ENCODE data around the gene GPR137. TPM values are rescaled to one million over a fixed set of nuclear protein-coding genes. Genes with fewer than 3 reads are reported as not detected.
"Not testable (repeated sequence)": the region's sequence is repeated elsewhere in the genome, so short reads cannot be mapped to it uniquely, and the experiment has no call there.

Gene GPR137
- total RNA-seq, 1 donor from 2014 or later, result 4.9 TPM

GRCh38 chr11:64306876-64307622 lies 21.4 kb downstream of the GPR137 start:
- H3K9me3 Mint-ChIP-seq, result no peaks in the 10 kb centered on the region
- no peaks in the 10 kb centered on the region for H3K36me3 ChIP-seq
- peak overlapping the region; percentile 44 for H3K9ac ChIP-seq
- peaks cover 16% of the 10 kb centered on the region for H3K4me1 Mint-ChIP-seq
- peak overlapping the region; percentile 87 for H3K4me3 ChIP-seq
- peaks cover 22% of the 10 kb centered on the region for H3K27me3 ChIP-seq
- H3K4me3 Mint-ChIP-seq, result peak overlapping the region; percentile 95
- H2AFZ ChIP-seq (replicated peaks), result no peak overlapping the region
- H4K20me1 ChIP-seq (ENCODE audit: low read depth), result peaks cover 18% of the 10 kb centered on the region
- peaks cover 13% of the 10 kb centered on the region for H3K27me3 Mint-ChIP-seq (ENCODE audit: insufficient read depth, low read depth)
- H3K27ac ChIP-seq, result no peak overlapping the region
- peaks cover 18% of the 10 kb centered on the region for H3K79me2 ChIP-seq (ENCODE audit: low read depth)
- H3K9me3 ChIP-seq (ENCODE audit: low read depth), result no peaks in the 10 kb centered on the region
- peak overlapping the region; percentile 95 for H3K4me2 ChIP-seq
- DNase-seq (ENCODE audit: low spot score), result peak; percentile 46
- peaks cover 10% of the 10 kb centered on the region for H3K4me1 ChIP-seq
- H3K36me3 Mint-ChIP-seq, result no peaks in the 10 kb centered on the region
- no peak overlapping the region for H3K27ac Mint-ChIP-seq
- H3F3A ChIP-seq (ENCODE audit: low read depth), result peaks cover 14% of the 10 kb centered on the region
- TF ChIP-seq CTCF (IDR thresholded peaks at IDR 0.05) (no peak), EZH2phosphoT487 (IDR thresholded peaks at IDR 0.05) (no peak), EZH2 (IDR thresholded peaks at IDR 0.05) (no peak)

GRCh38 chr11:64307795-64308194 lies 22.1 kb downstream of the GPR137 start:
- not testable (repeated sequence) for DNase-seq (ENCODE audit: low spot score); H3K4me3 ChIP-seq; H3K9me3 ChIP-seq (ENCODE audit: low read depth); H3K9ac ChIP-seq; H2AFZ ChIP-seq (replicated peaks); H3K4me2 ChIP-seq; H3K4me1 ChIP-seq; H3K27ac ChIP-seq; H3K36me3 ChIP-seq; H3K36me3 Mint-ChIP-seq; H3K9me3 Mint-ChIP-seq
- Mint-ChIP-seq H3K4me1 (peaks cover 16% of the 10 kb centered on the region), H3K27ac (peak overlapping the region; percentile 25), H3K27me3 (ENCODE audit: insufficient read depth, low read depth) (peaks cover 12% of the 10 kb centered on the region), H3K4me3 (peak overlapping the region; percentile 71)
- H3K79me2 ChIP-seq (ENCODE audit: low read depth), result peaks cover 18% of the 10 kb centered on the region
- peaks cover 14% of the 10 kb centered on the region for H3F3A ChIP-seq (ENCODE audit: low read depth)
- peaks cover 18% of the 10 kb centered on the region for H4K20me1 ChIP-seq (ENCODE audit: low read depth)
- peaks cover 15% of the 10 kb centered on the region for H3K27me3 ChIP-seq

DNA sequence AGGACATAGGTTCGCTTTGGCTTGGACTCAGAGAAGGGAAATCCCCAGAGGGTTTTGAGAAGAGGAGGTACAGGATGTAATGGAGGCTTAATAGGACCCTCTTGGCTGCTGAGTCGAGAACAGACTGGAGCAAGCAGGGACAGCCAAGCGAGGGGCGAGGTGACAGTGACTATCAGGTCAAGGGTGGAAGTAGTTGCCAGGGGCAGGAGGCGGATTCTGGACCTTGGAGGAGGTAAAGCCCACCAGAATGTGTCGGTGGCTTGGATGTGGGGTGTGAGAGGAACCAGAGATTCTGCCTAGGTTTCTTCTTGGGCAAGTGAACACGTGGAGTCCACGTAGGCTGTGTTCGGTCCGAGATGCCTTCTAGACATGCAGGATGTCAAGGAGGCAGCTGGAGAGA lies 27.3 kb downstream of the GPR137 start:
- H3K79me2 ChIP-seq (ENCODE audit: low read depth), result peaks cover 14% of the 10 kb centered on the region
- peaks cover 27% of the 10 kb centered on the region for H3F3A ChIP-seq (ENCODE audit: low read depth)
- TF ChIP-seq CTCF (IDR thresholded peaks at IDR 0.05) (no peak), EZH2 (IDR thresholded peaks at IDR 0.05) (no peak), EZH2phosphoT487 (IDR thresholded peaks at IDR 0.05) (no peak)
- no peak overlapping the region for H2AFZ ChIP-seq (replicated peaks)
- peak overlapping the region; percentile 44 for H3K27ac Mint-ChIP-seq
- peak overlapping the region; percentile 51 for H3K4me3 Mint-ChIP-seq
- H3K9me3 ChIP-seq (ENCODE audit: low read depth), result no peaks in the 10 kb centered on the region
- peaks cover 2% of the 10 kb centered on the region for H3K36me3 Mint-ChIP-seq
- H3K27me3 ChIP-seq, result no peaks in the 10 kb centered on the region
- no peak overlapping the region for H3K4me2 ChIP-seq
- H3K4me1 ChIP-seq, result peaks cover 7% of the 10 kb centered on the region
- peaks cover 3% of the 10 kb centered on the region for H3K27me3 Mint-ChIP-seq (ENCODE audit: insufficient read depth, low read depth)
- H4K20me1 ChIP-seq (ENCODE audit: low read depth), result peaks cover 12% of the 10 kb centered on the region
- no peaks in the 10 kb centered on the region for H3K9me3 Mint-ChIP-seq
- H3K4me1 Mint-ChIP-seq, result peaks cover 11% of the 10 kb centered on the region
- peak overlapping the region; percentile 8 for H3K9ac ChIP-seq
- H3K36me3 ChIP-seq, result no peaks in the 10 kb centered on the region
- H3K4me3 ChIP-seq, result no peak overlapping the region
- no peak overlapping the region for H3K27ac ChIP-seq
- no peak for DNase-seq (ENCODE audit: low spot score)

DNA sequence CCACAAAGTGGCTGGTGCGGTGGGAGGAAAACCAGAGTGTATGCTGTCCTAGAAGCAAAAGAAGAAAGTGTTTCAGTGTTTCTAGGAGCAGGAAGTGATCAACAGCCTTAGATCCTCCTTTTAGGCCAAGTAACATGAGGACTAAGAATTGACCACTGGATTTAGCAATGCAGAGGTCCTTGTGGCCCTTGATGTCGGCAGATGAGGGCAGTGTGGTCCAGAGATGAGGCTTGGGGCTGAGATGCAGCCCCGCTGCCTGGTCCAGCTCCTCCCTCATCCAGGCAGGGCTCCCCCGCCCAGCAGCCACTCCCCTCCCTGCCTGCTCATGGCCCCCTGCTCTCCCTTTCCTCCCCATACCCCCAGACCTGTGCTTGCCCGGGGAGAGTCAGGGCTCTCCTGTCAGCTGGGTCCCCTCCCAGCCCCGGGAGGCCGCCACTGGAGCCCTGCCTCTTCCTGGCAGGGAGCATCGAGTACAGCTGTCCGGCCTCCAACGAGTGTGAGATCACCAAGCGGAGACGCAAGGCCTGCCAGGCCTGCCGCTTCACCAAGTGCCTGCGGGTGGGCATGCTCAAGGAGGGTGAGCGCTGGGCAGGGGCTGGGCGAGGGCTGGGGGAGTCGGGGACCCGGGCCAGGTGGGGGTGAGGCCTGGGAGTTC lies 28.0 kb downstream of the GPR137 start:
- Mint-ChIP-seq H3K27ac (peak overlapping the region; percentile 44), H3K4me1 (peaks cover 11% of the 10 kb centered on the region), H3K36me3 (peaks cover 2% of the 10 kb centered on the region), H3K9me3 (no peaks in the 10 kb centered on the region), H3K27me3 (ENCODE audit: insufficient read depth, low read depth) (peaks cover 3% of the 10 kb centered on the region), H3K4me3 (peak overlapping the region; percentile 51)
- Histone ChIP-seq H3K9me3 (ENCODE audit: low read depth) (no peaks in the 10 kb centered on the region), H3K4me2 (no peak overlapping the region), H2AFZ (replicated peaks) (no peak overlapping the region), H3K79me2 (ENCODE audit: low read depth) (peaks cover 19% of the 10 kb centered on the region), H3K9ac (no peak overlapping the region), H4K20me1 (ENCODE audit: low read depth) (peaks cover 12% of the 10 kb centered on the region), H3K4me1 (peaks cover 7% of the 10 kb centered on the region), H3K36me3 (no peaks in the 10 kb centered on the region), H3K27ac (no peak overlapping the region), H3K27me3 (no peaks in the 10 kb centered on the region), H3K4me3 (no peak overlapping the region), H3F3A (ENCODE audit: low read depth) (peaks cover 29% of the 10 kb centered on the region)
- no peak for TF ChIP-seq CTCF (IDR thresholded peaks at IDR 0.05)
- no peak for TF ChIP-seq EZH2phosphoT487 (IDR thresholded peaks at IDR 0.05)
- TF ChIP-seq EZH2 (IDR thresholded peaks at IDR 0.05), result no peak
- DNase-seq (ENCODE audit: low spot score), result no peak

Data from neural progenitor cell (in vitro differentiated cells).